A549 (cell line): ENCODE results near the gene DPP10. TPM values are rescaled to one million over a fixed set of nuclear protein-coding genes. Genes with fewer than 3 reads are reported as not detected.

Experiments used
- ATAC-seq, 2 experiments: fragments of 200-7000 bp in 1 of 2; fragments of >200 bp in 1 of 2; cut with Nextera tagmentation in 1 of 2; cut with Tn5 transposase in 1 of 2; 3 replicates each; pipeline versions ENCODE4 v1.8.0 to v1.9.1; 2018 to 2020; ENCODE audit warnings: mild to moderate bottlenecking in 1 of 2, moderate library complexity in 1 of 2
- CTCF ChIA-PET: fragments of 300-600 bp; sonication (Branson Sonifier 250); formaldehyde crosslinking; extraction: SDS; loops from one replicate; lab custom pipeline; 2021; ENCODE audit warnings: antibody characterized with exemption, inconsistent platforms; lab: Yijun Ruan, JAX
- POLR2A ChIA-PET: fragments of 350-600 bp; formaldehyde crosslinking; extraction: SDS; loops from one replicate; lab custom pipeline; 2021; ENCODE audit warnings: antibody characterized with exemption, inconsistent platforms; lab: Yijun Ruan, JAX
- DNase-seq, 2 experiments: peaks; one replicate each; pipeline versions ENCODE4 v3.0.0 to v3.0.0-alpha.2; 2011 to 2016; ENCODE audit warnings: low read depth in 1 of 2, low spot score in 1 of 2
- FAIRE-seq: peaks from 2 replicates; lab custom pipeline; 2011; peaks lifted over from hg19 to GRCh38; lab: Jason Lieb, UNC
- H3K27ac ChIP-seq, 2 experiments: fragments of >200 bp; sonication (Bioruptor Twin); formaldehyde crosslinking; 3 replicates each; pipeline ENCODE4 v1.5.1; 2016 to 2017
- H3K4me1 ChIP-seq: fragments of >200 bp; sonication (Bioruptor Twin); formaldehyde crosslinking; 3 replicates; pipeline ENCODE4 v1.6.1; 2016
- H3K4me2 ChIP-seq: fragments of >200 bp; sonication (Bioruptor Twin); formaldehyde crosslinking; 3 replicates; pipeline ENCODE4 v1.6.1; 2016
- H3K4me3 ChIP-seq: fragments of >200 bp; sonication (Bioruptor Twin); formaldehyde crosslinking; 3 replicates; pipeline ENCODE4 v1.5.1; 2016
- H3K9me3 ChIP-seq: fragments of >200 bp; sonication (Bioruptor Twin); formaldehyde crosslinking; 3 replicates; pipeline ENCODE4 v1.6.1; 2016
- ATOH8 ChIP-seq: fragments of 250-450 bp; sonication (Bioruptor Pico); IDR thresholded peaks from 2 replicates; pipeline ENCODE4 v1.5.0; 2020; ENCODE audit warnings: low read depth, mild to moderate bottlenecking, moderate library complexity
- BCL3 ChIP-seq: fragments of >200 bp; sonication (Bioruptor Twin); formaldehyde crosslinking; IDR thresholded peaks from 3 replicates; pipeline ENCODE4 v1.6.1; 2016
- BHLHE40 ChIP-seq: IDR thresholded peaks from 2 replicates; pipeline ENCODE4 v1.6.1; 2012; ENCODE audit warnings: low read depth, low read length, inconsistent platforms
- CBX8 ChIP-seq: fragments of 200-600 bp; sonication (generic); IDR thresholded peaks from 2 replicates; pipeline ENCODE4 v1.6.1; 2016
- CEBPB ChIP-seq, 2 experiments: fragments of >200 bp in 1 of 2; sonication (Bioruptor Twin) in 1 of 2; formaldehyde crosslinking in 1 of 2; IDR thresholded peaks; 2 replicates each; pipeline ENCODE4 v1.6.1; 2012 to 2016
- CHD2 ChIP-seq: fragments of 150-350 bp; IDR thresholded peaks from 2 replicates; pipeline ENCODE4 v1.6.1; 2014; ENCODE audit warnings: low read length; ENCODE audit not compliant: partially characterized antibody
- EHMT2 ChIP-seq: fragments of 200-600 bp; sonication (generic); IDR thresholded peaks from 2 replicates; pipeline ENCODE4 v1.6.1; 2016; ENCODE audit warnings: antibody characterized with exemption, low read depth, mild to moderate bottlenecking, moderate library complexity
- ELK1 ChIP-seq: fragments of 150-350 bp; IDR thresholded peaks from 2 replicates; pipeline ENCODE4 v1.6.1; 2014; ENCODE audit warnings: low read depth, mild to moderate bottlenecking, low read length
- ESRRA ChIP-seq: fragments of 150-350 bp; IDR thresholded peaks from 2 replicates; pipeline ENCODE4 v1.6.1; 2014; ENCODE audit warnings: mild to moderate bottlenecking, low read length, borderline replicate concordance
- FOSB ChIP-seq: fragments of 250-450 bp; sonication (Bioruptor Pico); IDR thresholded peaks from 2 replicates; pipeline ENCODE4 v1.5.0; 2020; ENCODE audit warnings: mild to moderate bottlenecking, moderate library complexity
- GATA3 ChIP-seq: IDR thresholded peaks from 2 replicates; pipeline ENCODE4 v1.6.1; 2012; ENCODE audit warnings: borderline replicate concordance
- HDAC2 ChIP-seq: fragments of 200-600 bp; sonication (generic); IDR thresholded peaks from 2 replicates; pipeline ENCODE4 v1.6.1; 2016
- HMGXB4 ChIP-seq: fragments of 250-450 bp; sonication (Bioruptor Pico); IDR thresholded peaks from 2 replicates; pipeline ENCODE4 v1.5.0; 2021; ENCODE audit warnings: mild to moderate bottlenecking, moderate library complexity, borderline replicate concordance
- HOXA7 ChIP-seq: fragments of 250-450 bp; sonication (Bioruptor Pico); IDR thresholded peaks from 2 replicates; pipeline ENCODE4 v1.5.0; 2020; ENCODE audit warnings: mild to moderate bottlenecking, moderate library complexity
- HOXB13 ChIP-seq: fragments of 250-450 bp; sonication (Bioruptor Pico); IDR thresholded peaks from 2 replicates; pipeline ENCODE4 v1.5.0; 2020; ENCODE audit warnings: low read depth, mild to moderate bottlenecking, moderate library complexity
- JUNB ChIP-seq: fragments of >200 bp; sonication (Bioruptor Twin); formaldehyde crosslinking; IDR thresholded peaks from 2 replicates; pipeline ENCODE4 v1.6.1; 2016
- KDM1A ChIP-seq: fragments of 200-600 bp; sonication (generic); IDR thresholded peaks from 2 replicates; pipeline ENCODE4 v1.6.1; 2016; ENCODE audit warnings: low read depth, mild to moderate bottlenecking
- KDM5A ChIP-seq: fragments of 200-600 bp; sonication (generic); IDR thresholded peaks from 2 replicates; pipeline ENCODE4 v1.6.1; 2016; ENCODE audit warnings: antibody characterized with exemption, mild to moderate bottlenecking
- MAFK ChIP-seq: fragments of 450-650 bp; IDR thresholded peaks from 2 replicates; pipeline ENCODE4 v1.6.1; 2014; ENCODE audit not compliant: partially characterized antibody
- MAZ ChIP-seq: fragments of 150-350 bp; IDR thresholded peaks from 2 replicates; pipeline ENCODE4 v1.6.1; 2014; ENCODE audit warnings: antibody characterized with exemption, low read depth, low read length, borderline replicate concordance
- MYC ChIP-seq: IDR thresholded peaks from 2 replicates; pipeline ENCODE4 v1.6.1; 2012; ENCODE audit warnings: mild to moderate bottlenecking, inconsistent platforms, low read length, improper control_type of control experiment, borderline replicate concordance
- NFE2L2 ChIP-seq: fragments of 150-350 bp; conservative IDR thresholded peaks from 2 replicates; pipeline ENCODE4 v1.6.1; 2014; ENCODE audit warnings: low read length
- NPAS2 ChIP-seq: fragments of 250-450 bp; sonication (Bioruptor Pico); IDR thresholded peaks from 2 replicates; pipeline ENCODE4 v1.8.0; 2022; ENCODE audit warnings: mild to moderate bottlenecking, moderate library complexity, borderline replicate concordance
- NR3C1 ChIP-seq: fragments of >200 bp; sonication (Bioruptor Twin); formaldehyde crosslinking; IDR thresholded peaks from 3 replicates; pipeline ENCODE4 v1.6.1; 2017
- PHF8 ChIP-seq: fragments of 200-600 bp; sonication (generic); IDR thresholded peaks from 2 replicates; pipeline ENCODE4 v1.6.1; 2016; ENCODE audit warnings: low read depth, mild to moderate bottlenecking, antibody characterized with exemption, moderate library complexity, borderline replicate concordance
- POLR2A ChIP-seq: IDR thresholded peaks from 2 replicates; pipeline ENCODE4 v1.6.1; 2012; ENCODE audit warnings: mild to moderate bottlenecking, low read length
- RARB ChIP-seq: fragments of 250-450 bp; sonication (Bioruptor Pico); IDR thresholded peaks from 2 replicates; pipeline ENCODE4 v1.8.0; 2021; ENCODE audit warnings: mild to moderate bottlenecking, moderate library complexity
- RFX5 ChIP-seq: fragments of 450-650 bp; IDR thresholded peaks from 2 replicates; pipeline ENCODE4 v1.7.1; 2014; ENCODE audit warnings: antibody characterized with exemption, mild to moderate bottlenecking, moderate library complexity
- RNF2 ChIP-seq: fragments of 200-600 bp; sonication (generic); IDR thresholded peaks from 2 replicates; pipeline ENCODE4 v1.6.1; 2016; ENCODE audit warnings: low read depth, mild to moderate bottlenecking, antibody characterized with exemption, moderate library complexity, borderline replicate concordance
- TP53 ChIP-seq: fragments of 250-450 bp; sonication (Bioruptor Pico); IDR thresholded peaks from 2 replicates; pipeline ENCODE4 v1.5.0; 2021; ENCODE audit warnings: mild to moderate bottlenecking, moderate library complexity
- ZC3H11A ChIP-seq: fragments of 450-650 bp; IDR thresholded peaks from 2 replicates; pipeline ENCODE4 v1.6.1; 2014; ENCODE audit warnings: antibody characterized with exemption, mild to moderate bottlenecking
- ZNF302 ChIP-seq: fragments of 250-450 bp; sonication (Bioruptor Pico); IDR thresholded peaks from 2 replicates; pipeline ENCODE4 v1.9.0; 2021; ENCODE audit warnings: inconsistent platforms, mild to moderate bottlenecking, moderate library complexity
- WGBS: methylation state at CpG from one replicate; pipeline ENCODE4 v1.1.6; 2017; ENCODE audit errors: missing lambda C conversion rate; 5-methylcytosine and 5-hydroxymethylcytosine counted together
- polyA plus RNA-seq, 4 experiments: library from polyadenylated mRNA; depleted of rRNA in 3 of 4; stranded (reverse); fragments of >200 nt; fragmentation: RNase III in 1 of 4; extraction: RNeasy Plus Mini Kit Qiagen cat#74134 plus additional on column Dnase treatment in 1 of 4; gene quantifications; 2 replicates in 3 of 4; 3 replicates in 1 of 4; pipeline ENCODE4 v1.2.3, GENCODE V29; 2011 to 2017
- TF ChIP-seq, protein P1 (sequence below): IDR thresholded peaks from 2 replicates; pipeline ENCODE4 v1.6.1; 2012

DPP10 gene
- polyA plus RNA-seq, 2 of the 4 experiments (the other 2 are of a cell fraction) = not detected

DNA sequence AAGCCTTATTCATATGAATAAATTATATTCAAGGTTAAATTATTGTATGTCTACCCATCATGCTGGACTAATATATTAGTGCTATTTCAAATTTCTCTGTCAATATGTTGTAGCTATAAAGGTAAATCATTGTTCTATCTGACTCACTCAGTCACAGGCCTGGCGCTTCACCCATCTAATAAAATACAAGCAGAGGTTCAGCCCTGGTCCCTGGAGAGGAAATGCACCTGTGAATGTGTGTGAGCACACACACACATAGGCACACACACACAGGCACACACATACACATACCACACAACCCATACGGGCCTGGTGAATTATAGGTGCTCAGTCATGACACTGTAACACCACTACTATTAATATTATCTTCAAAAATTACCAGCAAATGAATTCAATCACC is 1396.1 kb downstream of the DPP10 start:
- Histone ChIP-seq H3K27ac (no peak overlapping the region), H3K9me3 (peaks cover 2% of the 10 kb centered on the region; the same call in 1 of the 3 replicates), H3K4me2 (no peak overlapping the region), H3K4me3 (no peak overlapping the region), H3K4me1 (no peaks in the 10 kb centered on the region)
- FAIRE-seq (no peak), DNase-seq (no peak), ATAC-seq (no peak)
- ChIA-PET POLR2A (no interaction called here), CTCF (no interaction called here)
- TF ChIP-seq POLR2A = no peak
- TF ChIP-seq KDM1A = no peak
- TF ChIP-seq BCL3 = no peak
- no peak for TF ChIP-seq ZNF302
- TF ChIP-seq ATOH8 (CRISPR knock-in tag) = no peak
- no peak for TF ChIP-seq CBX8
- no peak for TF ChIP-seq RFX5
- no peak for TF ChIP-seq HOXB13 (CRISPR knock-in tag)
- no peak for TF ChIP-seq JUNB
- no peak for TF ChIP-seq FOSB (CRISPR knock-in tag)
- TF ChIP-seq CEBPB (IDR thresholded peaks at IDR 0.05) = no peak
- no peak for TF ChIP-seq TP53
- TF ChIP-seq ESRRA = no peak
- no peak for TF ChIP-seq NFE2L2
- TF ChIP-seq ELK1 = no peak
- TF ChIP-seq MAZ = no peak
- no peak for TF ChIP-seq CHD2
- TF ChIP-seq HOXA7 = no peak
- WGBS = 2% methylated on average over 2 of the region's 2 CpGs

- H3K27ac ChIP-seq = no peak overlapping the region
- TF ChIP-seq EHMT2 (no peak), KDM5A (no peak), HMGXB4 (CRISPR knock-in tag) (no peak)
- no peak for FAIRE-seq
- 3% methylated on average over 3 of the region's 3 CpGs for WGBS
- no peak for DNase-seq
- ATAC-seq = no peak
- H3K4me3 ChIP-seq = no peak overlapping the region
- CTCF ChIA-PET = no interaction called here
- POLR2A ChIA-PET = no interaction called here
- no peaks in the 10 kb centered on the region for H3K4me1 ChIP-seq
- H3K9me3 ChIP-seq = no peaks in the 10 kb centered on the region
- no peak overlapping the region for H3K4me2 ChIP-seq
These were observed 1399.9 kb downstream of the DPP10 start for GRCh38 chr2:115842306-115842705.

DNA sequence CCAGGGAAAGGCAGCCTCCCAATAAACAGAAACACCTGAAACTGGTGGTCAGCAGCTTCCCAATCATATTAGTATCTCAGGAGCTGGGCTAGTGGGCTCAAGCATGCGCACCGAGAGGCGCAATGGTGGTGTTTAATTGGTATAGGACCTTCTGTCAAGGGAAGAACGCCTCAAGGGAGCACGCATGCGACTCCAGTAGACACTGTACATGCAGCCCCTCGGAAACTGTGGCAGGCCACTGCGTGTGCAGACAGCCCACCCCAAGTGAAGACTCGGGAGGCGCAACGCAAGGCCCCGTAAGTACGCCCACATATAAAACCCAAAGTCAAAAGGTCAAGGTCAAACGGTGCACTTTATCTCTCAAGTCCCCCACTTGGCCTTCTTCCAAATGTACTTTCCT is 1405.8 kb downstream of the DPP10 start:
- CTCF ChIA-PET = no interaction called here
- H3K27ac ChIP-seq = no peak overlapping the region
- ATAC-seq (no peak), FAIRE-seq (no peak)
- no peaks in the 10 kb centered on the region for H3K4me1 ChIP-seq
- no peak overlapping the region for H3K4me2 ChIP-seq
- POLR2A ChIA-PET = no interaction called here
- TF ChIP-seq MYC (no peak), RARB (CRISPR knock-in tag) (no peak), PHF8 (no peak), RNF2 (no peak), NPAS2 (CRISPR knock-in tag) (no peak), HDAC2 (no peak), GATA3 (no peak), NR3C1 (no peak), MAFK (no peak), ZC3H11A (no peak), HMGXB4 (CRISPR knock-in tag) (no peak), BHLHE40 (no peak)
- TF ChIP-seq, protein P1, sequence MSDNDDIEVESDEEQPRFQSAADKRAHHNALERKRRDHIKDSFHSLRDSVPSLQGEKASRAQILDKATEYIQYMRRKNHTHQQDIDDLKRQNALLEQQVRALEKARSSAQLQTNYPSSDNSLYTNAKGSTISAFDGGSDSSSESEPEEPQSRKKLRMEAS = no peak
- TF ChIP-seq, all 56 proteins: peak for 0
- no peaks in the 10 kb centered on the region for H3K9me3 ChIP-seq
- DNase-seq = no peak
- no peak overlapping the region for H3K4me3 ChIP-seq
- 47% methylated on average over 14 of the region's 14 CpGs for WGBS
